ENCODE data around the gene NR1D2.
"Not testable (repeated sequence)": the region's sequence is repeated elsewhere in the genome, so short reads cannot be mapped to it uniquely, and the experiment has no call there.

NR1D2 gene

GRCh38 chr3:23944861-23945662 is at the start of gene NR1D2:
Gene NR1D2 (plus strand): TSS chr3:23945286. CDS start chr3:23945579, 293 bp downstream.
- DNase-seq (ENCODE audit: low spot score) = peak; percentile 51

DNA sequence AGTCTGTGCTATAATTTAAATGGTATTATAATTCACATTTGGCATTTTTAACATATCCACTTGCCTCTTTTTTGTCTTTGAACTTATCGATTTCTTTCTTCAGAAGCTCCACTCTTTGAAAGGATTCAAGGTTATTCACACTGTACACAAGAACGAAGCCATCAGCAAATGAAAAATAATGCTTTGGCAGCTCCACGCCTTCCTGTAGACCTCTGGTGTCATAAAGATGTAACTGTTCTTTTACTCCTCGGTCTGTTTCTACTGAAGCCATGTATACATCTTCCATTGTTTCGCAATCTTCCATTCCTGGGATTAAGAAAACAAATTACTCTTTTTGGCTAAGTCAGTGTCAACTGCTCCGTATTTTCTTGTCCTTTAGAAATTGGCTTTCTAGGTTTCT is 44.3 kb upstream of the NR1D2 start:
- DNase-seq (ENCODE audit: low spot score) = peak; percentile 31

- no peak for DNase-seq (ENCODE audit: low spot score)
These were observed 40.5 kb upstream of the NR1D2 start for GRCh38 chr3:23904545-23904944.

DNA sequence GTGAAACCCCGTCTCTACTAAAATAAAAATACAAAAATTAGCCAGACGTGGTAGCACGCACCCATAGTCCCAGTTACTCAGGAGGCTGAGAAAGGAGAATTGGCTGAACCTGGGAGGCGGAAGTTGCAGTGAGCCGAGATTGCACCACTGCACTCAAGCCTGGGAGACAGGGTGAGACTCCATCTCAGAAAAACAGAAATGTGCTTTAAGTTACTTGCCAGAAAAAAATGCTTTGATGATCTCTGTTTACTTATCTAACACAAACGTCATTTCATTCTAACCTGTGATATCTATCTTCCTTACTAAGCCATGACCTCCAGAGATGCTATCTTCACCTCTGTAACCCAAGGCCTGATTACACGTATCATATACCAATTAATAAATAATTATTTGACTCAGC is 35.7 kb upstream of the NR1D2 start:
- no peak for DNase-seq (ENCODE audit: low spot score)

DNA sequence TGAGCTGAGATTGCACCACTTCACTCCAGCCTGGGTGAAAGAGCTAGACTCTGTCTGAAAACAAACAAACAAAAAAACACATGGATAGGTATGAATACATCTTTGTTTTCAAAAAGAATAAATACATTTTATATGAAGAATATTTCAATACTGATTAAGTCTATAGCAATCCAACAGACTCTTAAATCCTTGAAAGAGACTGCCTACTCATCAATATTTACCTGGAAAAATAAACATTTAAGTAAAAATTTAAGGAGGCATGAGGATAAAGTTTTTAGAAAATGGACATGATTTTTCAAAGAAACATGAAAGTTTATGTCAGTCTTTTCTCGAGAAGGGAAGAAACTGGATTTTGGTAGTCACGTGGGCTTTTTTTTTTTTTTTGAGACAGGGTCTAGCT is 33.7 kb upstream of the NR1D2 start:
- no peak for DNase-seq (ENCODE audit: low spot score)

DNA sequence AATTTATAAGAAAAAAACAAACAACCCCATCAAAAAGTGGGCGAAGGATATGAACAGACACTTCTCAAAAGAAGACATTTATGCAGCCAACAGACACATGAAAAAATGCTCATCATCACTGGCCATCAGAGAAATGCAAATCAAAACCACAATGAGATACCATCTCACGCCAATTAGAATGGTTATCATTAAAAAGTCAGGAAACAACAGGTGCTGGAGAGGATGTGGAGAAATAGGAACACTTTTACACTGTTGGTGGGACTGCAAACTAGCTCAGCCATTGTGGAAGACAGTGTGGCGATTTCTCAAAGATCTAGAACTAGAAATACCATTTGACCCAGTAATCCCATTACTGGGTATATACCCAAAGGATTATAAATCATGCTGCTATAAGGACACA is 32.8 kb upstream of the NR1D2 start:
- DNase-seq (ENCODE audit: low spot score) = not testable (repeated sequence)

GRCh38 chr3:23913182-23913581 is 31.9 kb upstream of the NR1D2 start:
- DNase-seq (ENCODE audit: low spot score) = no peak

DNA sequence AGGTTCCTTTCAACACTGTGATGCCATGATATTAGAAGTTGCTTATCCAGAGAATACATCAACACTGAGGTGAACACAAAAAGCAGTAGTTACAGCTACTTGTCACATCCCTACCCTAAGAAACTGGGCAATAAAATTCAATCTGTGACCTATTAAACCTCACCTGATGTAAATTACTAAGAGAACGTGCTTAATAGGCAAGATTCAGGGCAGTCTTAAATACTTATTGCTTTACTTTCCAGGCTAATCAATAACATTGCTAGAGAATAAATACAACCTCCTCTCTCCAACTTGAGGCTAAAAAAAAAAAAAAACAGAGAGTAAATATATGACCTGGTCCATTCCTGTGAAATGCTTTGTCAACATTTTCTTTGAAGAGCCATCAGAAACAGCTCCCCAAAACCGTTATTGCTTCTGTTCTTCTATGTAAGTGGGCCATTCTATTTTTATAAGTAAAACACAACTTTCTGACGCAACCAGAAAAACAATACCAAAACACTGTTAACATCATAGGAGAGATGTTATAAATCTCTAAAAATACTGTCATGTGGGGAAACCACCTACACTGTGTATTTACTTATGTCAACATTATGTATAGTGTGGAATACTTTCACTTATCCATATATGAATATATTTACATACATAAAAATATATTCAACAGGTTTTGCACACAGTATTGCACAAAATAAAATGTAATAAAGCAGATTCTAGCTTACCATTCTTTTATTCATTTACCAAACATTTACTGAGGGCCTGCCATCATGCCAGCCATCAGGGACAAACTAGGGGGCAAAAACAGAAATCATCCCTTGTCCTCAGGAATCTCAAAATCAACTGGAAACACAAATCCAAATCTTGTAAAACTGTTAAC is 31.0 kb upstream of the NR1D2 start:
- DNase-seq (ENCODE audit: low spot score) = no peak

- DNase-seq (ENCODE audit: low spot score) = no peak
These were observed 29.5 kb upstream of the NR1D2 start for GRCh38 chr3:23915537-23916108.

- no peak for DNase-seq (ENCODE audit: low spot score)
These were observed 28.8 kb upstream of the NR1D2 start for GRCh38 chr3:23916152-23916885.

DNA sequence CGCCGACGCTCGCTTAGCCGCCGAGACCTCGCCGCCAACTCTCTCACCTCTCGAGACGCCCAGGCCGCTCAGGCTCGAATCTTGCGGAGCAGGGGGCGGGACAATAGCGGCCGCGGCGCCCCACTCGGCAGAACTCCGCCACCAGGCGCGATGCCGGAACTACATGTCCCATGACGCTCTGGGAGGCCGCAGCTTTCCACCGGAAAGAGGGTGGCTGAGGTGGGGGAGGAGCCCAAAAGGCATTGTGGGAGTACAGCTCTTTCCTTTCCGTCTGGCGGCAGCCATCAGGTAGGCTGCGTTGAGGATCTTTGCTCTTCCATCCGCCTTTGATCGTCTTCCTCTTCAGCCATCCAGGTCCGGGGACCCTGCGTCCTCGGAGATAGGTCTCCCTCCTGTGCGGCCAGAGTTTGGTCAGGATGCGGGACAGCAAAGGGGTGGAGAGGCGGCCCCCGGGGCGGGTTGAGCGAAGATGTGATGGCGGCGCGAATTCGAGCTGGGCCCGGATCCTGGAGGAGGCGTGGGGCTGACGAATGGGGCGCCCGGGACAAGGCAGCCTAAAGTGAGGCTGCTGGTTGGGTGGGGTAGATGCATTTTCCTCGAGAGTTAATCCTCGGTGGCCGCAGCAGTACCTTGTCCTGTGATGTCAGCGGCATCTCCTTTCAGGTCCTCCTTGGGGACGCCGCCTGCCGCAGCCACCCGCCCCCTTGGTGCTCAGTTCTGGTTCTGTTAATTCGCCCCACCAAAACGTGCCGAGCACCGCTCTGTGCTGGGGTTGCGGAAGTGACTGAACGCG is 28.0 kb upstream of the NR1D2 start, which contains the start of the genes NKIRAS1 and RPL15:
NKIRAS1 (minus strand) TSS at position 105 of the 793 bp plus-strand sequence. CDS start 6,086 bp downstream, outside the sequence.
RPL15 (plus strand) TSS at position 247 of the 793 bp plus-strand sequence. CDS start 728 bp downstream, outside the sequence.
- peak; percentile 86 for DNase-seq (ENCODE audit: low spot score)

- not testable (repeated sequence) for DNase-seq (ENCODE audit: low spot score)
These were observed 27.3 kb upstream of the NR1D2 start for GRCh38 chr3:23917679-23918303.

DNA sequence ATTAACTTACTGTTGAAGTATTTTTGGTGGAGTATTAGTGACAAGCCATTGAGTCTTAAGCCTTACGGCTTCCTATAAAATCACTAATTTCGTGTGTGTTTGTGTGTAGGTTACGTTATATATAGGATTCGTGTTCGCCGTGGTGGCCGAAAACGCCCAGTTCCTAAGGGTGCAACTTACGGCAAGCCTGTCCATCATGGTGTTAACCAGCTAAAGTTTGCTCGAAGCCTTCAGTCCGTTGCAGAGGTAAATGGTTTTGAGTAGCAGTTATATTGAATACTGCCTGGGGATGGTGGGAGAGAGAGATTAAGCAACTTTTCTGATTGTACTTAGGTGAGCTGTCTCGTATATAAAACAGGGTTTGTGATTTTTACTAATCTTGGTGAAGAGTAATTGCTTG is 26.8 kb upstream of the NR1D2 start:
- DNase-seq (ENCODE audit: low spot score) = not testable (repeated sequence)

GRCh38 chr3:23919628-23920027 is 25.5 kb upstream of the NR1D2 start:
- DNase-seq (ENCODE audit: low spot score) = no peak

DNA sequence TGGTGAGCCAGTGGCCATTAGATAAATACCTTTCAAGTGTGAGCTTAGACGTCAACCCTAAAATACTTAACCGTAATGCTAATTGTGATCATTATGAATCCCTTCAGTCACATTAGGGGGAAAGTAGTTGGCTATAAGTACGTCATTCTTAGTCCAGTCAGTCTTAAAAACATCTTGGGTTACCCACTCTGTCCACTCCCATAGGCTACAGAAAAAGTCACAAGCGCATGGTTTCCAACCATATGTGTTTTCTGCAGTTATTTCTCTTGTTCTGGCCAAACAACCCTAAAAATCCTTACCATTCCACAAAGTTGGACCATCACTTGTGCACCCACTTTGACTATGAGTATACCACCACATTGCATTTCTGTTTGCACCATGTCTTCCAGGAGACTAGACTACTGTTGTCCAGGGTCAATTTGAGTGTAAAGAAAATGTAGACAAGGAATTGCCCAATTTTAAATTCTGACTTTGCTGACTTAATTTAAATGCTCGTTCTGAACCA is 24.9 kb upstream of the NR1D2 start:
- DNase-seq (ENCODE audit: low spot score) = no peak

DNA sequence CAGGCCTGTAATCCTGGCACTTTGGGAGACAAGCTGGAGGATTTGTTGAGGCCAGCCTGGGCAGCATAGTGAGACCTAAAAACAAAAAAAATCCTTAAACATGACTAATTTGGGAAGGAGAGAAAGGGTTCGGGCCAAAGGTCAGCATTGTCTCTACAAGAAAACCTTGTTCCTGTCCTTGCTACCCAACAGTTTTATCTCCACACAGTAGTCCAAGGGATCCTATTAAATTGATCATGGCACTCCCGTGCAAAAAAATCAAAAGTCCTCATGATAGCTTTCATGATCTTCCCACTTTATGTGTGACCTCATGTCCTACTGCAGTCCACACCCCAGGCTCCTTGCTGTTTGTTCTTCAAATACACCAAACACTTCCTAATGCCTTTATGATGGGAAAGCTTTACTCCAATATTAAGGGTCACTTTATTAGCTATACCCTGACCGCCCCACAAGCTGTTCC is 24.0 kb upstream of the NR1D2 start:
- DNase-seq (ENCODE audit: low spot score) = no peak

DNA sequence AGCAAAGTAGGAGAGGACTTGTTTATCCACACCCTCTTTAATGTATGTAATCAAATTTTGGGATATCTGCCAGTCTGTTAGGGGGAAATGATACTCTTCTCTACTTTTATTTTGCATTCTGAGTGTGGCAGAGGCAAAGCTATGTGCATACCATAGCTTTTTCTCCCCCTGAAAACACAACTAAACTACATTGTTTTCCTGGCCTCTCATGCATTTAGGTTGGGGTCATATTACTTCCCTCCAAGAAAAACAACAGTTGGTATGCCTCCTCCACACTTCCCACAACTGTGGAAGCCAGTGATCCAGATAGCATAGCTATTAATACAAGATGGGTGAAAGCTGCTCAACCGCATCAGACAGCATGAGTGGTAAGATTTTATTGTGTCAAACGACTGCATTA is 21.3 kb upstream of the NR1D2 start:
- DNase-seq (ENCODE audit: low spot score) = no peak

- DNase-seq (ENCODE audit: low spot score) = no peak
These were observed 18.8 kb upstream of the NR1D2 start for GRCh38 chr3:23926246-23926645.

GRCh38 chr3:23926736-23927135 is 18.4 kb upstream of the NR1D2 start:
- DNase-seq (ENCODE audit: low spot score) = no peak

DNA sequence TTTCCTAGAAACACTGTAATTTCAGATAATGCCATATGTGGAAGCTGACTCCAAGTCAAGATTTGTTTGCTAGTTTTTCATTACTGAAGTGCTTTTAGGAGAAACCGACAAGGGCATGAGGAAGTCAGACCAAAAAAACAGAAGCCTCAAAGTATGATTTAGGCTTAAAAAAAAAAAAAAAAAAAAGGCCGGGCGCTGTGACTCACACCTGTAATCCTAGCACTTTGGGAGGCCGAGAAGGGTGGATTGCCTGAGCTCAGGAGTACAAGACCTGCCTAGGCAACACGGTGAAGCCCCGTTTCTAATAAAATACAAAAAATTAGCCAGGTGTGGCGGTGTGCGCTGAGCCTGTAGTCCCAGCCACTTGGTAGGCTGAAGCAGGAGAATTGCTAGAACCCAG is 16.6 kb upstream of the NR1D2 start:
- no peak for DNase-seq (ENCODE audit: low spot score)
